Measurements from ENCODE around the gene ITGB5. TPM values are rescaled to one million over a fixed set of nuclear protein-coding genes. Genes with fewer than 3 reads are reported as not detected.

ITGB5 gene
- total RNA-seq, 2 donors from 2014 or later = 262 to 329 TPM

GRCh38 chr3:124861041-124861440, 26.1 kb downstream of the ITGB5 start:
- H3K4me1 Mint-ChIP-seq = peaks cover 14% of the 10 kb centered on the region
- WGBS, 2 experiments (ENCODE audit: insufficient coverage in 1 of 2, insufficient read length in 1 of 2) = 89 to 96% methylated on average over 4 to 9 of the region's 9 CpGs
- Histone ChIP-seq H3K27ac (ENCODE audit: low read depth, low read length) (no peak overlapping the region), H3K4me1 (ENCODE audit: control insufficient read depth, insufficient read depth, low read length) (peaks cover 2% of the 10 kb centered on the region), H3K36me3 (ENCODE audit: control insufficient read depth, insufficient read depth, low read length) (peaks cover 80% of the 10 kb centered on the region), H3K9ac (ENCODE audit: extremely low read depth, low read length, poor library complexity, severe bottlenecking) (no peak overlapping the region), H3K27me3 (ENCODE audit: control insufficient read depth, insufficient read depth, low read length, poor library complexity, severe bottlenecking) (no peaks in the 10 kb centered on the region), H3K9me3 (ENCODE audit: control insufficient read depth, low read length) (no peaks in the 10 kb centered on the region), H3K4me3 (ENCODE audit: low read length) (no peak overlapping the region)
- no peak overlapping the region for H3K4me3 Mint-ChIP-seq
- peak overlapping the region; percentile 62 for H3K27ac Mint-ChIP-seq
- H3K9me3 Mint-ChIP-seq = no peaks in the 10 kb centered on the region
- peaks cover 76% of the 10 kb centered on the region for H3K36me3 Mint-ChIP-seq (ENCODE audit: low read depth)
- DNase-seq = no peak
- H3K27me3 Mint-ChIP-seq (ENCODE audit: insufficient read depth) = no peaks in the 10 kb centered on the region
- TF ChIP-seq CTCF (conservative IDR thresholded peaks at IDR 0.05) = no peak

GRCh38 chr3:124860599-124860998, 26.6 kb downstream of the ITGB5 start:
- Histone ChIP-seq H3K9ac (ENCODE audit: extremely low read depth, low read length, poor library complexity, severe bottlenecking) (no peak overlapping the region), H3K36me3 (ENCODE audit: control insufficient read depth, insufficient read depth, low read length) (peaks cover 85% of the 10 kb centered on the region), H3K27me3 (ENCODE audit: control insufficient read depth, insufficient read depth, low read length, poor library complexity, severe bottlenecking) (no peaks in the 10 kb centered on the region), H3K9me3 (ENCODE audit: control insufficient read depth, low read length) (no peaks in the 10 kb centered on the region), H3K4me1 (ENCODE audit: control insufficient read depth, insufficient read depth, low read length) (peaks cover 2% of the 10 kb centered on the region), H3K27ac (ENCODE audit: low read depth, low read length) (no peak overlapping the region), H3K4me3 (ENCODE audit: low read length) (no peak overlapping the region)
- DNase-seq = no peak
- WGBS, 2 experiments (ENCODE audit: insufficient coverage in 1 of 2, insufficient read length in 1 of 2) = 87% methylated on average over 1 of the region's 1 CpG; no CpG with 5 or more reads in 1 of the 2 experiments
- H3K27ac Mint-ChIP-seq = peak overlapping the region; percentile 62
- peaks cover 14% of the 10 kb centered on the region for H3K4me1 Mint-ChIP-seq
- no peak overlapping the region for H3K4me3 Mint-ChIP-seq
- H3K9me3 Mint-ChIP-seq = no peaks in the 10 kb centered on the region
- no peak for TF ChIP-seq CTCF (conservative IDR thresholded peaks at IDR 0.05)
- H3K36me3 Mint-ChIP-seq (ENCODE audit: low read depth) = peaks cover 77% of the 10 kb centered on the region
- no peaks in the 10 kb centered on the region for H3K27me3 Mint-ChIP-seq (ENCODE audit: insufficient read depth)

- peaks cover 89% of the 10 kb centered on the region for H3K36me3 ChIP-seq (ENCODE audit: control insufficient read depth, insufficient read depth, low read length)
- Mint-ChIP-seq H3K27me3 (ENCODE audit: insufficient read depth) (no peaks in the 10 kb centered on the region), H3K4me1 (peaks cover 14% of the 10 kb centered on the region), H3K36me3 (ENCODE audit: low read depth) (peaks cover 74% of the 10 kb centered on the region), H3K27ac (peak overlapping the region; percentile 18), H3K9me3 (no peaks in the 10 kb centered on the region), H3K4me3 (no peak overlapping the region)
- TF ChIP-seq CTCF (conservative IDR thresholded peaks at IDR 0.05) = no peak
- 57 to 82% methylated on average over 3 to 7 of the region's 7 CpGs for WGBS, 2 experiments (ENCODE audit: insufficient coverage in 1 of 2, insufficient read length in 1 of 2)
- no peak overlapping the region for H3K27ac ChIP-seq (ENCODE audit: low read depth, low read length)
- H3K4me1 ChIP-seq (ENCODE audit: control insufficient read depth, insufficient read depth, low read length) = peaks cover 2% of the 10 kb centered on the region
- no peaks in the 10 kb centered on the region for H3K27me3 ChIP-seq (ENCODE audit: control insufficient read depth, insufficient read depth, low read length, poor library complexity, severe bottlenecking)
- no peak overlapping the region for H3K4me3 ChIP-seq (ENCODE audit: low read length)
- H3K9ac ChIP-seq (ENCODE audit: extremely low read depth, low read length, poor library complexity, severe bottlenecking) = no peak overlapping the region
- H3K9me3 ChIP-seq (ENCODE audit: control insufficient read depth, low read length) = no peaks in the 10 kb centered on the region
- peak; percentile 68 for DNase-seq
These were observed 28.1 kb downstream of the ITGB5 start for GRCh38 chr3:124859025-124859424.

Data from endodermal cell (in vitro differentiated cells).